SK-N-SH treated with all-trans-retinoic acid at 6 μM for 48 hours (cell line): ENCODE measurements around the gene TSPAN14.

Experiments used
- ARNTL ChIP-seq: fragments of 450-650 bp; formaldehyde crosslinking; IDR thresholded peaks from 2 replicates; pipeline ENCODE4 v1.5.0; 2020; ENCODE audit warnings: low read depth, mild to moderate bottlenecking, moderate library complexity, borderline replicate concordance
- TOX ChIP-seq: fragments of 250-450 bp; sonication (Bioruptor Pico); IDR thresholded peaks from 2 replicates; pipeline ENCODE4 v1.8.0; 2021; ENCODE audit warnings: mild to moderate bottlenecking, moderate library complexity, borderline replicate concordance
- ZFP3 ChIP-seq: fragments of 250-450 bp; sonication (Bioruptor Pico); IDR thresholded peaks from 2 replicates; pipeline ENCODE4 v1.5.0; 2020; ENCODE audit warnings: mild to moderate bottlenecking, moderate library complexity
- ZNF8 ChIP-seq: fragments of 450-650 bp; formaldehyde crosslinking; IDR thresholded peaks from 2 replicates; pipeline ENCODE4 v1.5.0; 2020; ENCODE audit warnings: mild to moderate bottlenecking, moderate library complexity
- TF ChIP-seq, protein P1 (sequence below): fragments of 250-450 bp; sonication (Bioruptor Pico); IDR thresholded peaks from 2 replicates; pipeline ENCODE4 v1.8.0; 2020; ENCODE audit warnings: mild to moderate bottlenecking, moderate library complexity, borderline replicate concordance

DNA sequence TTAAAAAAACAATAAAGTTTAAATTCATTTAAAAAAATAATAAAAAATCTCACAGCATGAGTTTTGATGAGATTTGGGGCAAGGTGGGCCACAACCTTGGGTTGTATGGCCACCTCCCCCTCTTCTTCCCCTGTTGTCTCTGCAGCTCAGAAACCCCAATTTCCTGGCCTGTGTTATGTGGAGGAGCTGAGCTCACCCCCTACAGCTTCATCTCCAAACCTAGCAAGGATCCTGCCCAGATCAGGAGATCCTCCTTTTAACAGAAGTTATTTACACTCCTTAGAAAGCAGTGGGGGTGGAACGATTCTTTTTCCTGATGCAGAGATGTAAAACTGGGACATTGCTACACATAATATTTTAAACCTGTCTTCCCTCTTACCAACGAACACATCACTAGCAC is 76.7 kb downstream of the TSPAN14 start:
- TF ChIP-seq ZFP3 (CRISPR knock-in tag): no peak
- no peak for TF ChIP-seq TOX (CRISPR knock-in tag)
- TF ChIP-seq ZNF8 (CRISPR knock-in tag): no peak
- TF ChIP-seq ARNTL: no peak
- TF ChIP-seq, protein P1, sequence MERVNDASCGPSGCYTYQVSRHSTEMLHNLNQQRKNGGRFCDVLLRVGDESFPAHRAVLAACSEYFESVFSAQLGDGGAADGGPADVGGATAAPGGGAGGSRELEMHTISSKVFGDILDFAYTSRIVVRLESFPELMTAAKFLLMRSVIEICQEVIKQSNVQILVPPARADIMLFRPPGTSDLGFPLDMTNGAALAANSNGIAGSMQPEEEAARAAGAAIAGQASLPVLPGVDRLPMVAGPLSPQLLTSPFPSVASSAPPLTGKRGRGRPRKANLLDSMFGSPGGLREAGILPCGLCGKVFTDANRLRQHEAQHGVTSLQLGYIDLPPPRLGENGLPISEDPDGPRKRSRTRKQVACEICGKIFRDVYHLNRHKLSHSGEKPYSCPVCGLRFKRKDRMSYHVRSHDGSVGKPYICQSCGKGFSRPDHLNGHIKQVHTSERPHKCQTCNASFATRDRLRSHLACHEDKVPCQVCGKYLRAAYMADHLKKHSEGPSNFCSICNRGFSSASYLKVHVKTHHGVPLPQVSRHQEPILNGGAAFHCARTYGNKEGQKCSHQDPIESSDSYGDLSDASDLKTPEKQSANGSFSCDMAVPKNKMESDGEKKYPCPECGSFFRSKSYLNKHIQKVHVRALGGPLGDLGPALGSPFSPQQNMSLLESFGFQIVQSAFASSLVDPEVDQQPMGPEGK (CRISPR knock-in tag): no peak
